Measurements from ENCODE around the gene NCOA1. TPM values are rescaled to one million over a fixed set of nuclear protein-coding genes. Genes with fewer than 3 reads are reported as not detected.

The NCOA1 gene
- 10 to 100 TPM; 34.7 to 55.5 (median 37.6) TPM for total RNA-seq
- total RNA-seq (2013), result 44.6 TPM
- total RNA-seq, result 53.3 to 142 (median 102) reads per million in 29 experiments

DNA sequence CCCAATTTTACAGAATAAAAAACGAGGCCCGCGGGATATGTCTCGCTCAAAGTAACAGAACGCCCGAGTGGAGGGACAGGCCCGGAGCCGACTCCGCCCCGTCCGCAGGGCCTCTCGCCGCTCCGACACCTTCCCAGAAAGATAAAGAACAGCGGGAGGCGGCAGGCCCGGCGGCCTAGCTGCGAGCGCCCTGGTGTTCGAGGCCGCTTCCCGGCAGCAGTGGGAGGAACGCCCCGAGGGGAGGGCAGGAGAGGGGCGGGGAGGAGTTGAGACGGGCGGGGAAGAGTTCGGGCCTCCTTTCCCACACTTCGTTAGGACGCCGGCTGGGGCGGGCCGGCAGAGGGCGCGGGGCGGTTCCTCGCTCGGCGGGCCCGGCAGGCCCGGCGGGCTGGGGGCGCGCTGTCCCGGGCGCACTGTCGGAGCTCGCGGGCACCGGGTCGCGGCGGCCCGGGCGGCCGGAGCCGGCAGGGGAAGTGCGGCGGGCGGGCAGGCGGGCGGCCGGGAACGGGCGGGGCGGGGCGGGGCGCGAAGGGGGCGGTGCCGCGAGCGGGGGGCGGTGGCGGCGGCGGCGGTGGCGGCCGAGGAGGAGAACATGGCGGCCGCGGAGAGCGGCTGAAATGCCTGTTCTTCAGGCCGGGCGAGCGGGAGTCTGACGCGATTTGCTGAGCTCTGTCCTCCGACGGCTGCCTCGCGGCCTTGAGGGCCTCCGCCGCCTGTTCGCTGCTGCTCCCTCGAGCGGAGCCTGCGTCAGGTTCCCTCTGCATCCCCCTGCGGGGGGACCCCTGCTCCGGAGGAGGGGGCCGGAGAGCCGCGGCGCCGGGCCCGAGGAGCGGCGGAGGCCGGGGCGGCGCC, at the start of gene NCOA1:
TSS of gene NCOA1 (plus strand) at position 565 of the 852 bp plus-strand sequence. CDS start 167,424 bp downstream, outside the sequence.
- Mint-ChIP-seq H3K4me1 (peaks cover 57 to 59% (median 58%) of the 10 kb centered on the region in 3 donors), H3K27ac (peak within 1 kb of the TSS; percentile 97), H3K9me3 (no peaks in the 10 kb centered on the region), H3K27me3 (no peaks in the 10 kb centered on the region), H3K36me3 (no peaks in the 10 kb centered on the region), H3K4me3 (peak within 1 kb of the TSS; percentile 89 to 94 (median 90))
- no peaks in the 10 kb centered on the region for H3K9me3 ChIP-seq
- ChIA-PET POLR2A (interaction anchor here in 1 of 2 donors (0.7 kb wide), 1 partner anchor 29 kb away, joined by 3 read pairs; no protein-coding TSS in a partner anchor), CTCF (no interaction called here)
- peaks cover 12 to 29% of the 10 kb centered on the region in 2 experiments for H3K4me1 ChIP-seq (ENCODE audit: control insufficient read depth in 1 of 2, extremely low read depth in 1 of 2, insufficient read depth in 2 of 2, low read length in 2 of 2)
- peak; percentile 81 to 92 (median 87) for DNase-seq
- H3K36me3 ChIP-seq (ENCODE audit: control insufficient read depth in 2 of 2, extremely low read depth in 1 of 2, insufficient read depth in 1 of 2, low read length in 1 of 2), result no peaks in the 10 kb centered on the region
- no peaks in the 10 kb centered on the region for H3K27me3 ChIP-seq (replicated peaks in 1 of 2; ENCODE audit: control insufficient read depth in 2 of 2, extremely low read depth in 1 of 2, insufficient read depth in 2 of 2, low read length in 1 of 2)
- ATAC-seq (replicated peaks in 1 of 4), result peak; percentile 82 to 87 (median 84)
- under 1% methylated on average over 110 of the region's 113 CpGs for WGBS (ENCODE audit: insufficient coverage)
- peak within 1 kb of the TSS; percentile 64 to 72 for H3K4me3 ChIP-seq (ENCODE audit: control insufficient read depth in 1 of 2, extremely low read depth in 1 of 2, low read length in 1 of 2)
- peak within 1 kb of the TSS; percentile 90 for H3K27ac ChIP-seq (ENCODE audit: low read length)

DNA sequence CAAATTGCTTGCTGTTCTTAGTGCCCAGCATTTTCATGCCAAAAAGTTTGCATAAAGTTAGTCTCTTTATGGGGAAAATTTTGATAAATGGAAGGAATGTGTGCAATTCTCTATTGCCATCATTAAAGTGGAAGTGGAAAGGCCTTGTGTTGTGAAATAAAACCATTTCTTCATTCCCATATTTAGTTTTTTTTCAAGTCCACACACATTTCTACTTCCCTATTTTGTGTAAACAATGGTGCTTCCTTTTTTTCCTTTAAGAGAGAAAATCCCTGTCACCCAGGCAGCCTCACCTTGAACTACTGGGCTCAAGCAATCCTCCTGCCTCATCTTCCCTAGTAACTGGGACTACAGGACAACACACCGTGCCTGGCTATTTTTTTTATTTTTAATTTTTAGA, 42.3 kb upstream of the NCOA1 start:
- H3K9me3 Mint-ChIP-seq, result peaks cover 0 to 15% (median 5%) of the 10 kb centered on the region in 3 donors
- H3K9me3 ChIP-seq, result no peaks in the 10 kb centered on the region
- H3K4me1 ChIP-seq (ENCODE audit: control insufficient read depth in 1 of 2, extremely low read depth in 1 of 2, insufficient read depth in 2 of 2, low read length in 2 of 2), result no peaks in the 10 kb centered on the region
- ChIA-PET CTCF (no interaction called here), POLR2A (no interaction called here)
- no peaks in the 10 kb centered on the region for H3K27me3 ChIP-seq (replicated peaks in 1 of 2; ENCODE audit: control insufficient read depth in 2 of 2, extremely low read depth in 1 of 2, insufficient read depth in 2 of 2, low read length in 1 of 2)
- ATAC-seq (replicated peaks in 1 of 4) (no peak), DNase-seq (no peak)
- H3K36me3 Mint-ChIP-seq, result peaks cover 10% of the 10 kb centered on the region
- H3K27ac ChIP-seq (ENCODE audit: low read length), result no peak overlapping the region
- H3K27me3 Mint-ChIP-seq, result peaks cover 3 to 5% of the 10 kb centered on the region in 2 donors
- H3K4me3 Mint-ChIP-seq, result no peak overlapping the region
- H3K4me3 ChIP-seq (ENCODE audit: control insufficient read depth in 1 of 2, extremely low read depth in 1 of 2, low read length in 1 of 2), result no peak overlapping the region
- H3K4me1 Mint-ChIP-seq, result no peaks in the 10 kb centered on the region
- H3K36me3 ChIP-seq (ENCODE audit: control insufficient read depth in 2 of 2, extremely low read depth in 1 of 2, insufficient read depth in 1 of 2, low read length in 1 of 2), result no peaks in the 10 kb centered on the region
- no peak overlapping the region for H3K27ac Mint-ChIP-seq
- no CpG with 5 or more reads among the region's 1 CpG for WGBS (ENCODE audit: insufficient coverage)

DNA sequence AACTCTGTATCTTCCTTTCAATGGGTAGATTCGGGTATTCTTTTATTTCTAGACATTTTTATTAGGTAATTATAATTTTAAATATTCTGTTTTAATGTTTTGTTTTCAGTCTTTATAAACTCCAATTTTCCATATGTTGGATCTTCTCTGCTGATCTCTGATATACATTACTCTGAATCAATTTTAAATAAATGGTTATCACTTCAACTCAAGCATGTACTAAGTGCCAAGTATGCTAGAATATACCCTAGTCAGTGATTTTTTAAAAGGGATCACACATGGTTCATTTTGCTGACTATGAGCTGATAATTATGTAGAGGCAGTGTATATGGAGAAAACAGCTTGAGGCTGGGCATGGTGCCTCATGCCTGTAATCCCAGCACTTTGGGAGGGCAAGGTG, 41.7 kb upstream of the NCOA1 start:
- Histone ChIP-seq H3K4me3 (ENCODE audit: control insufficient read depth in 1 of 2, extremely low read depth in 1 of 2, low read length in 1 of 2) (no peak overlapping the region), H3K9me3 (no peaks in the 10 kb centered on the region), H3K4me1 (ENCODE audit: control insufficient read depth in 1 of 2, extremely low read depth in 1 of 2, insufficient read depth in 2 of 2, low read length in 2 of 2) (no peaks in the 10 kb centered on the region), H3K27me3 (replicated peaks in 1 of 2; ENCODE audit: control insufficient read depth in 2 of 2, extremely low read depth in 1 of 2, insufficient read depth in 2 of 2, low read length in 1 of 2) (no peaks in the 10 kb centered on the region), H3K36me3 (ENCODE audit: control insufficient read depth in 2 of 2, extremely low read depth in 1 of 2, insufficient read depth in 1 of 2, low read length in 1 of 2) (no peaks in the 10 kb centered on the region), H3K27ac (ENCODE audit: low read length) (no peak overlapping the region)
- Mint-ChIP-seq H3K4me1 (no peaks in the 10 kb centered on the region), H3K27me3 (peaks cover 3 to 5% of the 10 kb centered on the region in 2 donors), H3K9me3 (peaks cover 0 to 15% (median 5%) of the 10 kb centered on the region in 3 donors), H3K36me3 (peaks cover 10% of the 10 kb centered on the region), H3K27ac (no peak overlapping the region), H3K4me3 (no peak overlapping the region)
- WGBS (ENCODE audit: insufficient coverage), result no CpG with 5 or more reads among the region's 1 CpG
- DNase-seq (no peak), ATAC-seq (replicated peaks in 1 of 4) (no peak)
- POLR2A ChIA-PET, result no interaction called here
- CTCF ChIA-PET, result interaction anchor here in 1 of 2 donors (0.5 kb wide), 1 partner anchor 25 kb away, joined by 3 read pairs; no protein-coding TSS in a partner anchor

DNA sequence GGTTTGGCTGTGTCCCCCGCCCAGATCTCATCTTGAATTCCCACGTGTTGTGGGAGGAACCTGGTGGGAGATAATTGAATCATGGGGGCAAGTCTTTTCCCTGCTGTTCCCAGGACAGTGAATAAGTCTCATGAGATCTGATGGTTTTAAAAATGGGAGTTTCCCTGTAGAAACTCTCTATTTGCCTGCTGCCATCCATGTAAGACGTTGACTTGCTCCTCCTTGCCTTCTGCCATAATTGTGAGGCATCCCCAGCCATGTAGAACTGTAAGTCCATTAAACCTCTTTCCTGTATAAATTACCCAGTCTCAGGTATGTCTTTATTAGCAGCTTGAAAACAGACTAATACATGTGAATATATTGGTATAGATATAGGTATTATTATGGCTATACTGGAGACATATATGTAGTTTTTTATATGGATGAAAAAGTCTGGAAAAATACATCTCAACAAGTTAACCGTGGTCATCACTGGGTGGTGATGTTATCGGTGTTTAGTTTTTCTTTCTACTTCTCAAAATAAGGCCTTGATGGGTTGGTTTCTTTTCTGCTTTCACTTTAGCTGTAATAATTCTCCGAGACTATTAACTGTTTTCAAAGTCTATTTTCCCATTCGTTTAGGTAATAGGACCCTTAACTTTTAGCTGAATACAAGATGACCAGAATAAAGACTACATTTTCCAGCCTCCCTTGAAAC, 39.1 kb upstream of the NCOA1 start:
- Mint-ChIP-seq H3K9me3 (peaks cover 0 to 15% (median 5%) of the 10 kb centered on the region in 3 donors), H3K27me3 (peaks cover 5% of the 10 kb centered on the region in 2 donors), H3K4me1 (no peaks in the 10 kb centered on the region), H3K27ac (no peak overlapping the region), H3K4me3 (no peak overlapping the region), H3K36me3 (peaks cover 10% of the 10 kb centered on the region)
- Histone ChIP-seq H3K27ac (ENCODE audit: low read length) (no peak overlapping the region), H3K27me3 (replicated peaks in 1 of 2; ENCODE audit: control insufficient read depth in 2 of 2, extremely low read depth in 1 of 2, insufficient read depth in 2 of 2, low read length in 1 of 2) (peaks cover 0 to 3% of the 10 kb centered on the region in 2 experiments), H3K4me1 (ENCODE audit: control insufficient read depth in 1 of 2, extremely low read depth in 1 of 2, insufficient read depth in 2 of 2, low read length in 2 of 2) (no peaks in the 10 kb centered on the region), H3K36me3 (ENCODE audit: control insufficient read depth in 2 of 2, extremely low read depth in 1 of 2, insufficient read depth in 1 of 2, low read length in 1 of 2) (no peaks in the 10 kb centered on the region), H3K9me3 (no peaks in the 10 kb centered on the region), H3K4me3 (ENCODE audit: control insufficient read depth in 1 of 2, extremely low read depth in 1 of 2, low read length in 1 of 2) (no peak overlapping the region)
- ATAC-seq (replicated peaks in 1 of 4) (no peak), DNase-seq (no peak)
- ChIA-PET CTCF (no interaction called here), POLR2A (no interaction called here)
- no CpG with 5 or more reads among the region's 7 CpGs for WGBS (ENCODE audit: insufficient coverage)

DNA sequence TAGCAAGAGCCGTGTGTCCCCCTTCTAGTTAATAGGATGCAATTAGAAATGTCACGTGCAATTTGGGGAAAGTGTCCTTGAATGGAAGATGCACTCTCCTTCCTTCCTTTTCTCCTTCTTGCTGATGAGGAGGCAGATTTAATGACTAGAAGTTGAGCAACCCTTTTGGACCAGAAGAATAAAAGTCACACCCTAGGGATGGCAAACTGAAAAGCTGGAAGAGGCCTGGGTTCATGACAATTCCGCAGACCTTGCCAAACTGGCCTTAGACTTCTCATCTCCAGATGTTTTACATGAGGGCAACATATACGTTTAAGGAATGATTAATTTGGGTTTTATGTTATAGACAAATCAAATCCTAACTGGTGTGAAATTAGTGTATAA, 38.6 kb upstream of the NCOA1 start:
- peaks cover 5% of the 10 kb centered on the region in 2 donors for H3K27me3 Mint-ChIP-seq
- POLR2A ChIA-PET, result no interaction called here
- Histone ChIP-seq H3K9me3 (no peaks in the 10 kb centered on the region), H3K4me3 (ENCODE audit: control insufficient read depth in 1 of 2, extremely low read depth in 1 of 2, low read length in 1 of 2) (no peak overlapping the region), H3K4me1 (ENCODE audit: control insufficient read depth in 1 of 2, extremely low read depth in 1 of 2, insufficient read depth in 2 of 2, low read length in 2 of 2) (no peaks in the 10 kb centered on the region), H3K27me3 (replicated peaks in 1 of 2; ENCODE audit: control insufficient read depth in 2 of 2, extremely low read depth in 1 of 2, insufficient read depth in 2 of 2, low read length in 1 of 2) (peaks cover 0 to 3% of the 10 kb centered on the region in 2 experiments), H3K27ac (ENCODE audit: low read length) (no peak overlapping the region), H3K36me3 (ENCODE audit: control insufficient read depth in 2 of 2, extremely low read depth in 1 of 2, insufficient read depth in 1 of 2, low read length in 1 of 2) (no peaks in the 10 kb centered on the region)
- DNase-seq, result no peak
- CTCF ChIA-PET, result no interaction called here
- WGBS (ENCODE audit: insufficient coverage), result no CpG with 5 or more reads among the region's 4 CpGs
- no peak overlapping the region for H3K27ac Mint-ChIP-seq
- no peak overlapping the region for H3K4me3 Mint-ChIP-seq
- H3K36me3 Mint-ChIP-seq, result peaks cover 10% of the 10 kb centered on the region
- no peaks in the 10 kb centered on the region for H3K4me1 Mint-ChIP-seq
- peaks cover 0 to 15% (median 5%) of the 10 kb centered on the region in 3 donors for H3K9me3 Mint-ChIP-seq
- no peak for ATAC-seq (replicated peaks in 1 of 4)

DNA sequence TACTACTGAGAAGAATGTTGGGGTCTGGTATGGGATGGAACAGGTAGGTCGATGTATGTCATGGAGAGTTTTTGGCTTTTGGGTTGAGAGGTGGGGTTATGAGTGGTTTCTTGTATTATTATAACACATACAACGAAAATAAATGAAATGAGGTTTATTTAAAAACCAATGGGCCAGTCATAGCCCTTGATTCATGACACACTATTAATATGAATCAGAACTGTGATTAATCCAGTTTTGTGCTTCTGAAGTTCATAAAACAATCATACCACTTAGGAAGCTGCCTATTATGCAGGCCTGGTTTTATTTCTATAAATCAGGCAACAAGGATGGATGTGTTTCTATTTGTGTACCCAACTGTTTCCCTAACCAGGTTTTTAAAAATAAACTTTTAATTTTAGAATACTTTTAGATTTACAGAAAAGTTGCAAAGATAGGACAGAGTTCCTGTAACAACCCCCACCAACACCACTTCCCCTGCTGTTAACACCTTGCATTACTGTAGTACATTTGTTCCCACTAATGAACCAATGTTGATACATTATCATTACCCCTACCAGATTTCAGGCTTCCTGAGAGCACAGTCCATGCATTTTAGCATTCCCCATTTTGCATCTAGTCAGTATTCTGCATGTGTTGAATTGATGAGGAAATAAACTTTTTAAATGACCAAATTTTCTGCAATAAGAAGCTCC, 37.5 kb upstream of the NCOA1 start:
- H3K27me3 ChIP-seq (replicated peaks in 1 of 2; ENCODE audit: control insufficient read depth in 2 of 2, extremely low read depth in 1 of 2, insufficient read depth in 2 of 2, low read length in 1 of 2), result peaks cover 0 to 3% of the 10 kb centered on the region in 2 experiments
- no peak overlapping the region for H3K27ac Mint-ChIP-seq
- H3K4me1 Mint-ChIP-seq, result no peaks in the 10 kb centered on the region
- H3K4me3 Mint-ChIP-seq, result no peak overlapping the region
- WGBS (ENCODE audit: insufficient coverage), result no CpG with 5 or more reads among the region's 2 CpGs
- H3K4me1 ChIP-seq (ENCODE audit: control insufficient read depth in 1 of 2, extremely low read depth in 1 of 2, insufficient read depth in 2 of 2, low read length in 2 of 2), result no peaks in the 10 kb centered on the region
- ChIA-PET CTCF (interaction anchor here in 1 of 2 donors (0.6 kb wide), 1 partner anchor 46 kb away, joined by 3 read pairs; no protein-coding TSS in a partner anchor), POLR2A (interaction anchor here in 1 of 2 donors (0.5 to 0.7 kb wide), 2 partner anchors 47 to 230 kb away, joined by 3 to 5 read pairs; no protein-coding TSS in a partner anchor)
- no peak overlapping the region for H3K4me3 ChIP-seq (ENCODE audit: control insufficient read depth in 1 of 2, extremely low read depth in 1 of 2, low read length in 1 of 2)
- no peak for DNase-seq
- H3K36me3 Mint-ChIP-seq, result peaks cover 7% of the 10 kb centered on the region
- H3K27me3 Mint-ChIP-seq, result peaks cover 5% of the 10 kb centered on the region in 2 donors
- H3K27ac ChIP-seq (ENCODE audit: low read length), result no peak overlapping the region
- ATAC-seq (replicated peaks in 1 of 4), result no peak
- no peaks in the 10 kb centered on the region for H3K36me3 ChIP-seq (ENCODE audit: control insufficient read depth in 2 of 2, extremely low read depth in 1 of 2, insufficient read depth in 1 of 2, low read length in 1 of 2)
- no peaks in the 10 kb centered on the region for H3K9me3 ChIP-seq
- peaks cover 0 to 12% (median 3%) of the 10 kb centered on the region in 3 donors for H3K9me3 Mint-ChIP-seq
